K562 (cell line): Measurements from ENCODE around the gene UNC5B. TPM values are rescaled to one million over a fixed set of nuclear protein-coding genes. Genes with fewer than 3 reads are reported as not detected.

Source experiments
- ATAC-seq: fragments of 200-7000 bp; cut with Tn5 transposase; 3 replicates; pipeline ENCODE4 v1.9.1; 2020; ENCODE audit warnings: moderate library complexity
- BruUV-seq: library from RNA; stranded (reverse); fragments of 400-500 nt; replicated peaks from 2 replicates; lab custom pipeline; 2021; lab: Mats Ljungman, UMichigan
- CTCF ChIA-PET: fragments of 300-600 bp; formaldehyde crosslinking; extraction: SDS; loops from one replicate; lab custom pipeline; 2021; ENCODE audit warnings: low intra/inter-chr PET ratio; lab: Yijun Ruan, JAX
- POLR2A ChIA-PET: fragments of 300-600, 350-650 bp; sonication (Branson Sonifier 250); formaldehyde crosslinking; extraction: SDS; loops from one replicate; lab custom pipeline; 2021; ENCODE audit warnings: antibody characterized with exemption, inconsistent platforms; lab: Yijun Ruan, JAX
- DNase-seq, 4 experiments: peaks; one replicate each; pipeline versions ENCODE4 v3.0.0 to v3.0.0-alpha.2; 2011 to 2018; ENCODE audit warnings: low spot score in 3 of 4, mixed read lengths in 3 of 4; ENCODE audit errors: extremely low read depth in 1 of 4
- FAIRE-seq: peaks from 2 replicates; lab custom pipeline; 2011; peaks lifted over from hg19 to GRCh38; lab: Jason Lieb, UNC
- H2AFZ ChIP-seq: 2 replicates; pipeline ENCODE4 v1.6.0; 2011; ENCODE audit warnings: low read depth, low read length, control low read depth, inconsistent platforms
- H3K27ac ChIP-seq: fragments of 200-600 bp; 3 replicates; pipeline ENCODE4 v1.8.0; 2011; ENCODE audit warnings: low read depth, mild to moderate bottlenecking, control low read depth, inconsistent platforms, low read length, moderate library complexity, mixed read lengths; ENCODE audit errors: extremely low read depth
- H3K27me3 ChIP-seq, 2 experiments: fragments of 300-600 bp in 1 of 2; 2 replicates in 1 of 2; 3 replicates in 1 of 2; pipeline versions ENCODE4 v1.6.0 to v1.8.0; 2011; ENCODE audit warnings: inconsistent platforms in 2 of 2, low read length in 2 of 2, mild to moderate bottlenecking in 1 of 2, mixed read lengths in 1 of 2, moderate library complexity in 1 of 2; ENCODE audit not compliant: control insufficient read depth in 2 of 2, insufficient read depth in 2 of 2
- H3K36me3 ChIP-seq: fragments of 300-600 bp; 3 replicates; pipeline ENCODE4 v1.8.0; 2011; ENCODE audit warnings: mild to moderate bottlenecking, low read length, inconsistent platforms; ENCODE audit not compliant: control insufficient read depth, insufficient read depth
- H3K4me1 ChIP-seq, 2 experiments: fragments of 200-600 bp in 1 of 2; replicated peaks in 1 of 2; 2 replicates in 1 of 2; 3 replicates in 1 of 2; pipeline versions ENCODE4 v1.5.1 to v1.8.0; 2011; ENCODE audit warnings: inconsistent platforms in 2 of 2, low read length in 2 of 2, mild to moderate bottlenecking in 1 of 2, mixed read lengths in 1 of 2, moderate library complexity in 1 of 2; ENCODE audit not compliant: control insufficient read depth in 2 of 2, insufficient read depth in 2 of 2
- H3K4me2 ChIP-seq: 2 replicates; pipeline ENCODE4 v1.6.1; 2011; ENCODE audit warnings: low read length, control low read depth, inconsistent platforms, mixed read lengths; ENCODE audit not compliant: insufficient read depth
- H3K4me3 ChIP-seq: fragments of 200-600 bp; sonication (generic), shearing (Covaris generic); 2 replicates; pipeline ENCODE4 v1.5.1; 2016; ENCODE audit warnings: control low read depth, inconsistent platforms
- H3K79me2 ChIP-seq: fragments of 200-600 bp; 3 replicates; pipeline ENCODE4 v1.8.0; 2011; ENCODE audit warnings: low read length, inconsistent platforms; ENCODE audit not compliant: control insufficient read depth, insufficient read depth
- H3K9ac ChIP-seq, 2 experiments: 2 replicates each; pipeline versions ENCODE4 v1.6.0 to v1.6.1; 2011; ENCODE audit warnings: low read depth in 2 of 2, low read length in 2 of 2, control low read depth in 1 of 2, inconsistent platforms in 1 of 2, mild to moderate bottlenecking in 1 of 2, mixed read lengths in 1 of 2; ENCODE audit not compliant: insufficient read depth in 1 of 2
- H3K9me1 ChIP-seq: one replicate; pipeline ENCODE4 v1.6.0; 2011; ENCODE audit warnings: inconsistent platforms, mild to moderate bottlenecking, low read length, moderate library complexity; ENCODE audit not compliant: control insufficient read depth, insufficient read depth
- H3K9me3 ChIP-seq: replicated peaks from 2 replicates; pipeline ENCODE4 v1.5.1; 2011; ENCODE audit warnings: low read depth, low read length, inconsistent platforms; ENCODE audit not compliant: control insufficient read depth, insufficient read depth
- H4K20me1 ChIP-seq: replicated peaks from 2 replicates; pipeline ENCODE4 v1.6.1; 2011; ENCODE audit warnings: low read length, inconsistent platforms, mixed read lengths; ENCODE audit not compliant: control insufficient read depth, insufficient read depth
- CUX1 ChIP-seq: fragments of 200-800 bp; sonication (Bioruptor generic); IDR thresholded peaks from 2 replicates; pipeline ENCODE4 v1.6.1; 2016; ENCODE audit warnings: missing genetic modification characterization, missing compliant biosample characterization
- ELF4 ChIP-seq: fragments of 450-650 bp; formaldehyde crosslinking; IDR thresholded peaks from 2 replicates; pipeline ENCODE4 v1.4.0; 2022; ENCODE audit warnings: missing genetic modification characterization
- KDM1A ChIP-seq, 2 experiments: fragments of 450-650 bp; IDR thresholded peaks; 2 replicates each; pipeline ENCODE4 v1.6.1; 2016; ENCODE audit warnings: mild to moderate bottlenecking in 2 of 2
- MITF ChIP-seq: IDR thresholded peaks from 2 replicates; pipeline ENCODE4 v1.6.1; 2014; ENCODE audit warnings: antibody characterized with exemption
- ZBTB9 ChIP-seq: fragments of 450-650 bp; formaldehyde crosslinking; IDR thresholded peaks from 2 replicates; pipeline ENCODE4 v1.4.0; 2020; ENCODE audit warnings: mild to moderate bottlenecking, moderate library complexity
- ZC3H8 ChIP-seq: fragments of 450-650 bp; IDR thresholded peaks from 2 replicates; pipeline ENCODE4 v1.6.1; 2017
- ZNF436 ChIP-seq: fragments of 250-450, 450-650 bp; sonication (Bioruptor Pico); formaldehyde crosslinking; IDR thresholded peaks from 2 replicates; pipeline ENCODE4 v1.7.0; 2020; ENCODE audit warnings: mild to moderate bottlenecking
- ZNF584 ChIP-seq: fragments of 200-800 bp; sonication (Bioruptor generic); IDR thresholded peaks from 2 replicates; pipeline ENCODE4 v1.6.1; 2016; ENCODE audit warnings: low read depth, mild to moderate bottlenecking, missing genetic modification characterization, missing compliant biosample characterization
- WGBS: fragments of 100-300 bp; shearing (Covaris generic); methylation state at CpG from one replicate; pipeline ENCODE4 v1.1.6; 2016; ENCODE audit warnings: low coverage, mixed read lengths; ENCODE audit not compliant: insufficient coverage; ENCODE audit errors: missing lambda C conversion rate; 5-methylcytosine and 5-hydroxymethylcytosine counted together
- in situ Hi-C: fragments of 300-500 bp; cut with MboI; formaldehyde crosslinking; loops from 4 replicates; pipeline ENCODE4 v1.15.0; 2018; ENCODE audit warnings: inconsistent platforms, mixed read lengths
- intact Hi-C: fragments of 100-400 bp; cut with micrococcal nuclease; formaldehyde crosslinking; loops from 2 replicates; pipeline ENCODE4 v1.14.2; 2022
- polyA plus RNA-seq, 8 experiments: library from polyadenylated mRNA; depleted of rRNA in 4 of 8; stranded (reverse) in 5 of 8; unstranded in 3 of 8; fragments of >200 nt; fragmentation: Nextera tagmentation in 2 of 8; fragmentation: Illumina TruSeq in 1 of 8; extraction: Ambion mirVana in 2 of 8; extraction: Trizol in 1 of 8; gene quantifications; 2 replicates each; pipeline versions ENCODE4 v1.2.1 to v1.2.3, GENCODE V29; 2011 to 2014; ENCODE audit warnings: inconsistent platforms in 1 of 8, missing spikeins in 1 of 8
- total RNA-seq, 7 experiments: library from RNA; depleted of rRNA in 6 of 7; stranded (reverse); fragments of >200 nt in 6 of 7; fragmentation: Illumina TruSeq in 2 of 7; extraction: Trizol in 2 of 7; gene quantifications; 2 replicates each; pipeline versions ENCODE4 v1.2.1 to v1.2.3, GENCODE V29; 2011 to 2021; ENCODE audit warnings: low replicate concordance in 1 of 7
- TF ChIP-seq, protein P1 (sequence below): IDR thresholded peaks from 3 replicates; pipeline ENCODE4 v1.6.1; 2011; ENCODE audit warnings: borderline replicate concordance, mild to moderate bottlenecking, moderate library complexity; ENCODE audit not compliant: insufficient read length; ENCODE audit errors: extremely low read depth

Gene UNC5B
- total and polyA plus RNA-seq, 9 of the 15 experiments (the other 6 are each of a cell fraction or from before 2014, with no cell fraction given), result 0.10 to 8.4 (median 2.1) TPM

DNA sequence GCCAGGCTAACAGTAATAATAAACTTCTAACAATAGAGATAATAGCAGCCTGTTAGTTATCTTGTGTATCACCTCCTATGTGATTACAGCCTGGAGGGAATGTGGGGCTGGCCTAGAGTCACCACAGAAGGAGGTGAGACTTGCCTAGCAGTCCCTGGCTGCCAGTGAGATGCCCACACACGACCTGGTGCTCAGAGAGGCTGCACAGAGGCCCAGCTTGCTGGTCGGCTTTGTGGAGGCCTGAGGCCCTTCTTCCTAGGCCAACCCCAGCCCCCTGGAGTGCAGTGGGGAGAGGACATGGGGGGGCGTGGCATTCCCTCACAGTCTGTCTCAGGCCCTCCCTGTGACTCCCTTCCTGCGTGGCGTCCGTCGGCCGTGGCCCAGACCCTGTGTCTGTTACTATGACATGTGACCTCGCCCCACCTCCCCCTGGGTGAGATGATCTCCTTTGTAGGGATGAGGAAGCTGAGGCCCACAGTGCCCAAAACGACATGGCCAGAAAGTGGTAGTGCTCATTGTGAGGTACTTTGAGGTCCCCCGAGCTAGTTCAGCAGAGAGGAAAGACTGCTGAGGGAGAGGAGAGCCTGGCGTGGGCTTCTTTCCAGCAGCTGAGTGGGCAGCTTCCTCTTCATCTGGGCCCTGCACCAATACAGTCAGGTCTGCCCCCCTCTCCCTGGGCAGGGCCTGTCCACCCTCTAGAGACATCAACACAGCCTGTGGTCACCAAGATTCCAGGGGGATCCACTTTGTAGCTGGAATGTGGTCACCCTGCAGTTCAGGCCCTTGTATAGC, 29.7 kb downstream of the UNC5B start:
- peaks cover 0 to 12% of the 10 kb centered on the region in 2 experiments; a peak in 2 of 5 replicates for H3K27me3 ChIP-seq
- ChIA-PET CTCF (no interaction called here), POLR2A (interaction anchor here (0.6 to 2.4 kb wide), 5 partner anchors 12 to 106 kb away, joined by 3 to 13 read pairs (median 7); no protein-coding TSS in a partner anchor)
- H3K79me2 ChIP-seq, result no peaks in the 10 kb centered on the region
- peaks cover 32 to 45% of the 10 kb centered on the region in 2 experiments for H3K4me1 ChIP-seq
- WGBS, result 23% methylated on average over 12 of the region's 12 CpGs
- H3K36me3 ChIP-seq, result no peaks in the 10 kb centered on the region
- peak; percentile 21 for ATAC-seq
- no peak overlapping the region for H3K4me2 ChIP-seq
- no peak overlapping the region for H2AFZ ChIP-seq
- no peak overlapping the region for H3K27ac ChIP-seq
- no peaks in the 10 kb centered on the region for H3K9me1 ChIP-seq
- BruUV-seq, result no TSS peak
- in situ Hi-C loops (no loop called here), intact Hi-C loops (no loop called here)
- no peak for FAIRE-seq
- no peak overlapping the region for H3K4me3 ChIP-seq
- peaks cover 8% of the 10 kb centered on the region; the same call in 1 of the 2 replicates for H4K20me1 ChIP-seq
- H3K9ac ChIP-seq, result 0 out of 4 replicates have a peak overlapping the region, but pooled peaks of 1 of the 2 experiments have one; percentile 33
- DNase-seq, result no peak
- H3K9me3 ChIP-seq, result no peaks in the 10 kb centered on the region
- TF ChIP-seq ZNF584 (no peak), ZNF436 (CRISPR knock-in tag) (no peak), KDM1A (IDR thresholded peaks at IDR 0.05) (no peak), ZBTB9 (CRISPR knock-in tag) (0 out of 2 replicates have a peak, but pooled peaks have one; percentile 13), ZC3H8 (no peak), CUX1 (CRISPR knock-in tag) (no peak), ELF4 (CRISPR knock-in tag) (no peak), MITF (no peak)
- TF ChIP-seq, protein P1, sequence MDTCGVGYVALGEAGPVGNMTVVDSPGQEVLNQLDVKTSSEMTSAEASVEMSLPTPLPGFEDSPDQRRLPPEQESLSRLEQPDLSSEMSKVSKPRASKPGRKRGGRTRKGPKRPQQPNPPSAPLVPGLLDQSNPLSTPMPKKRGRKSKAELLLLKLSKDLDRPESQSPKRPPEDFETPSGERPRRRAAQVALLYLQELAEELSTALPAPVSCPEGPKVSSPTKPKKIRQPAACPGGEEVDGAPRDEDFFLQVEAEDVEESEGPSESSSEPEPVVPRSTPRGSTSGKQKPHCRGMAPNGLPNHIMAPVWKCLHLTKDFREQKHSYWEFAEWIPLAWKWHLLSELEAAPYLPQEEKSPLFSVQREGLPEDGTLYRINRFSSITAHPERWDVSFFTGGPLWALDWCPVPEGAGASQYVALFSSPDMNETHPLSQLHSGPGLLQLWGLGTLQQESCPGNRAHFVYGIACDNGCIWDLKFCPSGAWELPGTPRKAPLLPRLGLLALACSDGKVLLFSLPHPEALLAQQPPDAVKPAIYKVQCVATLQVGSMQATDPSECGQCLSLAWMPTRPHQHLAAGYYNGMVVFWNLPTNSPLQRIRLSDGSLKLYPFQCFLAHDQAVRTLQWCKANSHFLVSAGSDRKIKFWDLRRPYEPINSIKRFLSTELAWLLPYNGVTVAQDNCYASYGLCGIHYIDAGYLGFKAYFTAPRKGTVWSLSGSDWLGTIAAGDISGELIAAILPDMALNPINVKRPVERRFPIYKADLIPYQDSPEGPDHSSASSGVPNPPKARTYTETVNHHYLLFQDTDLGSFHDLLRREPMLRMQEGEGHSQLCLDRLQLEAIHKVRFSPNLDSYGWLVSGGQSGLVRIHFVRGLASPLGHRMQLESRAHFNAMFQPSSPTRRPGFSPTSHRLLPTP, result no peak
